ENCODE data around the gene CD28.

DNA sequence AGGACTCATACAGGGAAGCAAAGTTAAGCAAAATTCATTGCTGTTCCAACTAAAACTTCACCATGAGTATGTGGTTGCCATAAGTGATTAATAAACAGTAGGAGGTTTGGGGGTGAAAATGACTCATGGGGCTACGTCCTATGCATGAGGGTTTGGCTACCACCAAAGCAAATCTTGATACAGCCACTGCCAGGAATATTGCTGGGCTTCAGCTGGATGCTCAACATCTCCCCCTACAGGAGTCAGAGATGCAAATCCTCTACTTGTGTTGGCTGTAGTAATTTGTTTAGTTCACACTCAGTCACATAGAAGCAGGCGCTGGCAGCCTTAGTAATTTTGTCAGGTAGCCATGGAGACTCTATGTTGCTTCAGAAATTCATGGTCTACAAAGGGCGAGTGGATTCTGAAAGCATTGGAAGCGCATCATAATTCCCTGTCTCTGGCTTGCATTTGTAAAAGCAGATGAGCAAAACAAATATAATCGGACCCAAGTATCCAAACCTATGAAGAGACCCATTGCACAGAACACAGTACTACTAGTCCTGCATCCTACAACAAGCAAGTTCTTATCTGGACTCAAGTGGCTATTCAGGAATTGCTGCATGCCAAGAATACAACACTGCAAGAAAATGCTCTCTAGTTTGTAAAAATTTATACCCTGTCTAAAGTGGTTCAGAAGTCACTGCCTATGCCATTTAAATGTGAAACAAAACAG is 76.0 kb downstream of the CD28 start:
- TF ChIP-seq, protein P1, sequence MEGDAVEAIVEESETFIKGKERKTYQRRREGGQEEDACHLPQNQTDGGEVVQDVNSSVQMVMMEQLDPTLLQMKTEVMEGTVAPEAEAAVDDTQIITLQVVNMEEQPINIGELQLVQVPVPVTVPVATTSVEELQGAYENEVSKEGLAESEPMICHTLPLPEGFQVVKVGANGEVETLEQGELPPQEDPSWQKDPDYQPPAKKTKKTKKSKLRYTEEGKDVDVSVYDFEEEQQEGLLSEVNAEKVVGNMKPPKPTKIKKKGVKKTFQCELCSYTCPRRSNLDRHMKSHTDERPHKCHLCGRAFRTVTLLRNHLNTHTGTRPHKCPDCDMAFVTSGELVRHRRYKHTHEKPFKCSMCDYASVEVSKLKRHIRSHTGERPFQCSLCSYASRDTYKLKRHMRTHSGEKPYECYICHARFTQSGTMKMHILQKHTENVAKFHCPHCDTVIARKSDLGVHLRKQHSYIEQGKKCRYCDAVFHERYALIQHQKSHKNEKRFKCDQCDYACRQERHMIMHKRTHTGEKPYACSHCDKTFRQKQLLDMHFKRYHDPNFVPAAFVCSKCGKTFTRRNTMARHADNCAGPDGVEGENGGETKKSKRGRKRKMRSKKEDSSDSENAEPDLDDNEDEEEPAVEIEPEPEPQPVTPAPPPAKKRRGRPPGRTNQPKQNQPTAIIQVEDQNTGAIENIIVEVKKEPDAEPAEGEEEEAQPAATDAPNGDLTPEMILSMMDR (IDR thresholded peaks at IDR 0.05; ENCODE audit: insufficient read depth, low read length): peak; percentile 63
- TF ChIP-seq POLR2AphosphoS5 (IDR thresholded peaks at IDR 0.05; ENCODE audit: low read depth): no peak
- TF ChIP-seq, protein P2, sequence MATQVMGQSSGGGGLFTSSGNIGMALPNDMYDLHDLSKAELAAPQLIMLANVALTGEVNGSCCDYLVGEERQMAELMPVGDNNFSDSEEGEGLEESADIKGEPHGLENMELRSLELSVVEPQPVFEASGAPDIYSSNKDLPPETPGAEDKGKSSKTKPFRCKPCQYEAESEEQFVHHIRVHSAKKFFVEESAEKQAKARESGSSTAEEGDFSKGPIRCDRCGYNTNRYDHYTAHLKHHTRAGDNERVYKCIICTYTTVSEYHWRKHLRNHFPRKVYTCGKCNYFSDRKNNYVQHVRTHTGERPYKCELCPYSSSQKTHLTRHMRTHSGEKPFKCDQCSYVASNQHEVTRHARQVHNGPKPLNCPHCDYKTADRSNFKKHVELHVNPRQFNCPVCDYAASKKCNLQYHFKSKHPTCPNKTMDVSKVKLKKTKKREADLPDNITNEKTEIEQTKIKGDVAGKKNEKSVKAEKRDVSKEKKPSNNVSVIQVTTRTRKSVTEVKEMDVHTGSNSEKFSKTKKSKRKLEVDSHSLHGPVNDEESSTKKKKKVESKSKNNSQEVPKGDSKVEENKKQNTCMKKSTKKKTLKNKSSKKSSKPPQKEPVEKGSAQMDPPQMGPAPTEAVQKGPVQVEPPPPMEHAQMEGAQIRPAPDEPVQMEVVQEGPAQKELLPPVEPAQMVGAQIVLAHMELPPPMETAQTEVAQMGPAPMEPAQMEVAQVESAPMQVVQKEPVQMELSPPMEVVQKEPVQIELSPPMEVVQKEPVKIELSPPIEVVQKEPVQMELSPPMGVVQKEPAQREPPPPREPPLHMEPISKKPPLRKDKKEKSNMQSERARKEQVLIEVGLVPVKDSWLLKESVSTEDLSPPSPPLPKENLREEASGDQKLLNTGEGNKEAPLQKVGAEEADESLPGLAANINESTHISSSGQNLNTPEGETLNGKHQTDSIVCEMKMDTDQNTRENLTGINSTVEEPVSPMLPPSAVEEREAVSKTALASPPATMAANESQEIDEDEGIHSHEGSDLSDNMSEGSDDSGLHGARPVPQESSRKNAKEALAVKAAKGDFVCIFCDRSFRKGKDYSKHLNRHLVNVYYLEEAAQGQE (IDR thresholded peaks at IDR 0.05; ENCODE audit: insufficient replicate concordance, low read depth): no peak
- no peak for TF ChIP-seq GABPA (IDR thresholded peaks at IDR 0.05; ENCODE audit: low read depth)
